Measurements from ENCODE around the gene SFT2D1.

Gene SFT2D1

GRCh38 chr6:166282394-166283032 is 59.8 kb downstream of the SFT2D1 start:
- in situ Hi-C loops (cut with HindIII; ENCODE audit: low sequenced_read_pairs) = no loop called here

GRCh38 chr6:166281104-166281503 is 61.2 kb downstream of the SFT2D1 start:
- in situ Hi-C loops (cut with HindIII; ENCODE audit: low sequenced_read_pairs) = no loop called here

GRCh38 chr6:166279393-166279679 is 63.0 kb downstream of the SFT2D1 start:
- in situ Hi-C loops (cut with HindIII; ENCODE audit: low sequenced_read_pairs) = no loop called here

GRCh38 chr6:166278579-166279392 is 63.6 kb downstream of the SFT2D1 start:
- in situ Hi-C loops (cut with HindIII; ENCODE audit: low sequenced_read_pairs) = no loop called here

GRCh38 chr6:166277892-166278578 is 64.3 kb downstream of the SFT2D1 start:
- in situ Hi-C loops (cut with HindIII; ENCODE audit: low sequenced_read_pairs) = no loop called here

GRCh38 chr6:166277018-166277417 is 65.3 kb downstream of the SFT2D1 start:
- in situ Hi-C loops (cut with HindIII; ENCODE audit: low sequenced_read_pairs) = no loop called here

GRCh38 chr6:166275714-166276166 is 66.6 kb downstream of the SFT2D1 start:
- in situ Hi-C loops (cut with HindIII; ENCODE audit: low sequenced_read_pairs) = no loop called here

- in situ Hi-C loops (cut with HindIII; ENCODE audit: low sequenced_read_pairs) = no loop called here
Measured at GRCh38 chr6:166274739-166275370, 67.5 kb downstream of the SFT2D1 start.

- in situ Hi-C loops (cut with HindIII; ENCODE audit: low sequenced_read_pairs) = no loop called here
Measured at GRCh38 chr6:166274163-166274562, 68.2 kb downstream of the SFT2D1 start.

- in situ Hi-C loops (cut with HindIII; ENCODE audit: low sequenced_read_pairs) = no loop called here
Measured at GRCh38 chr6:166271376-166271765, 71.0 kb downstream of the SFT2D1 start.

GRCh38 chr6:166270706-166271375 is 71.5 kb downstream of the SFT2D1 start:
- in situ Hi-C loops (cut with HindIII; ENCODE audit: low sequenced_read_pairs) = no loop called here
